ENCODE results near the gene SLC25A27.
A peak's percentile ranks its signal among the peaks of the same experiment; 100 is the strongest.

SLC25A27 gene, protein sequence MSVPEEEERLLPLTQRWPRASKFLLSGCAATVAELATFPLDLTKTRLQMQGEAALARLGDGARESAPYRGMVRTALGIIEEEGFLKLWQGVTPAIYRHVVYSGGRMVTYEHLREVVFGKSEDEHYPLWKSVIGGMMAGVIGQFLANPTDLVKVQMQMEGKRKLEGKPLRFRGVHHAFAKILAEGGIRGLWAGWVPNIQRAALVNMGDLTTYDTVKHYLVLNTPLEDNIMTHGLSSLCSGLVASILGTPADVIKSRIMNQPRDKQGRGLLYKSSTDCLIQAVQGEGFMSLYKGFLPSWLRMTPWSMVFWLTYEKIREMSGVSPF

GRCh38 chr6:46652603-46653438, at the start of gene SLC25A27, which contains the start of gene CYP39A1:
Gene SLC25A27, plus strand, starts transcription at chr6:46652975. Its CDS starts 218 bp downstream, at chr6:46653193.
Gene CYP39A1, minus strand, starts transcription at chr6:46652818. Its CDS starts 236 bp downstream, at chr6:46652582.
- H3K9me3 Mint-ChIP-seq = no peaks in the 10 kb centered on the region
- H3K4me3 Mint-ChIP-seq = peak within 1 kb of the TSS; percentile 82 to 91
- no peaks in the 10 kb centered on the region for H3K36me3 Mint-ChIP-seq
- H3K27ac Mint-ChIP-seq = peak within 1 kb of the TSS; percentile 2
- ATAC-seq (replicated peaks) (peak; percentile 100), DNase-seq (peak; percentile 78)
- peaks cover 11 to 17% of the 10 kb centered on the region in 2 donors for H3K4me1 Mint-ChIP-seq
- peaks cover 33 to 36% of the 10 kb centered on the region in 2 donors for H3K27me3 Mint-ChIP-seq

- no peak overlapping the region for H3K4me3 Mint-ChIP-seq
- H3K27ac Mint-ChIP-seq = no peak overlapping the region
- peaks cover 0 to 4% of the 10 kb centered on the region in 2 donors for H3K4me1 Mint-ChIP-seq
- ATAC-seq (replicated peaks) = peak in 1 of 2 donors; percentile 73
- no peak for DNase-seq
- peaks cover 0 to 9% of the 10 kb centered on the region in 2 donors for H3K27me3 Mint-ChIP-seq
- no peaks in the 10 kb centered on the region for H3K36me3 Mint-ChIP-seq
- H3K9me3 Mint-ChIP-seq = no peaks in the 10 kb centered on the region
Observed at GRCh38 chr6:46605091-46605797, 47.5 kb upstream of the SLC25A27 start.

GRCh38 chr6:46606338-46606737, 46.4 kb upstream of the SLC25A27 start:
- Mint-ChIP-seq H3K27ac (no peak overlapping the region), H3K4me3 (no peak overlapping the region), H3K36me3 (no peaks in the 10 kb centered on the region), H3K9me3 (no peaks in the 10 kb centered on the region), H3K4me1 (peaks cover 0 to 4% of the 10 kb centered on the region in 2 donors), H3K27me3 (peaks cover 0 to 4% of the 10 kb centered on the region in 2 donors)
- ATAC-seq (replicated peaks) (no peak), DNase-seq (no peak)

DNA sequence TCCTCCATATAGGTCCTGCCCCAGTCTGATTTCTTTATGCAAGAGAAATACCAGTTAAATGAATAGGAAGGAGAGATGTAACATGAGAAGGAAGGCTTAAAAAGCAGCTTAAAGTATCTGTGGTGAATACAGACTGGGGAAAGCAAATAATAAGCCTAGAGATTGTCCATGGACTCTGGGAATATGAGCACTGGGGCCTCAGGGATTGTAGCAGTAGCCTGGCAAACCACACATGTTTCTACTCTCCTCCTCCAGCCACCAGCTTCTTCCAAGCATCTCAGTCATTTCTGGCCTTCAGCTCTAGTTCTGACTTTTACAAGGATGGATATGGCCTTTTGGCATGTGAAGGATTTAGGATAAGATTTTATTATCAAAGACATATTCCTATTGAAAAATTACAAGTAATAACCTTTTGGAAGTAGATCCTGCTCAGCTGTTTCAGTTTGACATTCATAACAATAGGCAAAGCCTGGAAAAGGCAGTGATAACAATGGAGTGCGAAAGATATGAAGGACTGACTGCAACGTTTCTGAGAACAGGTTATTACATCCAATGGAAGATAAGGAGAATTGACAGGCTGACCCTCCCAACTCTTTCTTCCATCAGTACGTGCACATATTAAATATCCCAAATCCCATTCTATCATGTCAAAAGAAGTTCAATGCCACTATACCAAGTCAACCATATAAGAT, 41.8 kb upstream of the SLC25A27 start:
- H3K4me3 Mint-ChIP-seq = no peak overlapping the region
- H3K4me1 Mint-ChIP-seq = no peaks in the 10 kb centered on the region
- no peaks in the 10 kb centered on the region for H3K36me3 Mint-ChIP-seq
- no peaks in the 10 kb centered on the region for H3K9me3 Mint-ChIP-seq
- H3K27ac Mint-ChIP-seq = no peak overlapping the region
- H3K27me3 Mint-ChIP-seq = peaks cover 10 to 16% of the 10 kb centered on the region in 2 donors
- DNase-seq = no peak
- ATAC-seq (replicated peaks) = no peak

DNA sequence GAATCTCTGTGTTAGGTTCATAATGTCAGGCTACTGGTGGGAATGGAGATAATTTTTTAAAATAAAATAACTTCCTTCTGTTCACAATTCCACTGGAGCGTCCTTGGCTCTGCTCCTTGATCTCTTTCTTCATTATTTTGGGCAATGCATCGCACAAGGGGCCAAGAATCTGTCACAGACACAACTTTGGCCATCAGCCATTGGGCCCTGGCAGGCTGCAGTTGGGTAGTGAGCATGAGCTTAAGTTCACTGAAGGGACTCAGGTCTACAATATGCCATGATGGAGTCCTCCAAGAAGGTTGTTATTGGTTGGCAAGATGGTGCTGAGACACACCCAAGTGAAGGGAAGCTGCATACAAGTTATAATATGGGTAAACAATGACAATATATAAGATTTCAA, 40.1 kb upstream of the SLC25A27 start:
- H3K27ac Mint-ChIP-seq = no peak overlapping the region
- no peaks in the 10 kb centered on the region for H3K4me1 Mint-ChIP-seq
- H3K36me3 Mint-ChIP-seq = no peaks in the 10 kb centered on the region
- ATAC-seq (replicated peaks) (no peak), DNase-seq (no peak)
- H3K27me3 Mint-ChIP-seq = peaks cover 19% of the 10 kb centered on the region in 2 donors
- no peak overlapping the region for H3K4me3 Mint-ChIP-seq
- H3K9me3 Mint-ChIP-seq = peaks cover 0 to 2% of the 10 kb centered on the region in 2 donors

DNA sequence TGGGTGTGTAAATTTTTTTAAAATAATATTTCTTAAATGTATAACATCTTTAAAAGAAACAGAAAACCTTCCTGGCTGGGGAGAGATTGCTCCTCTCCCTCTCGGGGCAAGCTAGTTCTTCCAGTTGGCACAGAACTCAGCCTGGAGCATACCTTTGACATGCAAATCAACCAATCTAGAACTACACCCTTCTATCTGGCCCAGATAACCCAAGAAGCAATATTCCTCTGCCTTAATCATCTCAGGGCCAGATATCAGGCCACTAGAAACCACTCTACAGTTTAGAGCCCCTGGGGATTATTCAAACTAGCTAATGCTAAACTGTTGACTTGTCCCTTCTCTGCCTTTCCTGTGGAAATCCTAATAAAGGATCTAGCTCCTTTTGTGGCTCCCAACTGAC, 34.0 kb upstream of the SLC25A27 start:
- peaks cover 18 to 19% of the 10 kb centered on the region in 2 donors for H3K27me3 Mint-ChIP-seq
- no peaks in the 10 kb centered on the region for H3K36me3 Mint-ChIP-seq
- no peak overlapping the region for H3K27ac Mint-ChIP-seq
- ATAC-seq (replicated peaks) (no peak), DNase-seq (no peak)
- peaks cover 3 to 5% of the 10 kb centered on the region in 2 donors for H3K9me3 Mint-ChIP-seq
- H3K4me3 Mint-ChIP-seq = no peak overlapping the region
- no peaks in the 10 kb centered on the region for H3K4me1 Mint-ChIP-seq

DNA sequence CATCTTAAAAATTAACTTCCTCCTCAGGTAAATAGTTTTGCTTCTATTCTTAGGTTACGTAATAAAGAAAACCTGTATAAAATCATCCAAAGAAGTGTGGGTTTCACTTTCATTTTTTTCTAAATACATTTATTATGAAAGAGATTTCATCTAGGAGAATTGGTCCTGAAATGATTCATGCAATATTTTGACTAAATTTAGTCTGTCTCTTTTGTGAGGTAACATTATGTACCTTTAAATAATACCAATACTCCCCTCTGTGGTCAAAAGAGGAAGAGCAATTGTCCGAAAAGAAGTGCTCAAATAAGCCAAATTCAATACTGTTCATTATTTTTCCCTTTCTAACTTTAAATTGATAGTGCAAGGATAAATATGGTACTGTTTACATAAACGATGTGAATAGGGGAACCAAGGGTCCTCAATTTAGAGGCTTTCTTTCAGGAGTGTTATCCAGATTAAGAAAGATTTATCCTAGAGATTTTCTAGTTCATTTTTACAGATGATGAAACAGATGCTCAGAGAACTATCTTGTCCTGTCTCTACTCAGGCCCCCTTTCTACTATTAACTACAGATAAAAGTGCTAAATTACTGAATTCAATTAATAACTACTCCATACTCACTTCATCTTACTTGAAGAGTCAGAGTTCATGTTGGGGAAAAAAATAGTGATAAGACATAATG, 26.4 kb upstream of the SLC25A27 start:
- no peak for DNase-seq
- no peak overlapping the region for H3K4me3 Mint-ChIP-seq
- H3K27ac Mint-ChIP-seq = no peak overlapping the region
- peak; percentile 56 to 64 for ATAC-seq (replicated peaks)
- H3K4me1 Mint-ChIP-seq = peaks cover 0 to 1% of the 10 kb centered on the region in 2 donors
- H3K36me3 Mint-ChIP-seq = no peaks in the 10 kb centered on the region
- peaks cover 2 to 9% of the 10 kb centered on the region in 2 donors for H3K27me3 Mint-ChIP-seq
- H3K9me3 Mint-ChIP-seq = no peaks in the 10 kb centered on the region

- no peak for ATAC-seq (replicated peaks)
- Mint-ChIP-seq H3K27me3 (peaks cover 4 to 13% of the 10 kb centered on the region in 2 donors), H3K27ac (no peak overlapping the region), H3K4me3 (no peak overlapping the region), H3K9me3 (no peaks in the 10 kb centered on the region), H3K36me3 (no peaks in the 10 kb centered on the region), H3K4me1 (peaks cover 0 to 1% of the 10 kb centered on the region in 2 donors)
- DNase-seq = no peak
Observed at GRCh38 chr6:46626976-46627375, 25.8 kb upstream of the SLC25A27 start.

GRCh38 chr6:46628498-46628897, 24.3 kb upstream of the SLC25A27 start:
- peaks cover 4 to 13% of the 10 kb centered on the region in 2 donors for H3K27me3 Mint-ChIP-seq
- H3K27ac Mint-ChIP-seq = no peak overlapping the region
- H3K36me3 Mint-ChIP-seq = no peaks in the 10 kb centered on the region
- peaks cover 0 to 1% of the 10 kb centered on the region in 2 donors for H3K4me1 Mint-ChIP-seq
- DNase-seq = no peak
- H3K4me3 Mint-ChIP-seq = no peak overlapping the region
- no peaks in the 10 kb centered on the region for H3K9me3 Mint-ChIP-seq
- no peak for ATAC-seq (replicated peaks)

GRCh38 chr6:46628976-46629375, 23.8 kb upstream of the SLC25A27 start:
- Mint-ChIP-seq H3K27me3 (peaks cover 4 to 13% of the 10 kb centered on the region in 2 donors), H3K27ac (no peak overlapping the region), H3K4me3 (no peak overlapping the region), H3K4me1 (peaks cover 0 to 1% of the 10 kb centered on the region in 2 donors), H3K36me3 (no peaks in the 10 kb centered on the region), H3K9me3 (no peaks in the 10 kb centered on the region)
- no peak for ATAC-seq (replicated peaks)
- no peak for DNase-seq

- DNase-seq (no peak), ATAC-seq (replicated peaks) (no peak)
- Mint-ChIP-seq H3K27ac (no peak overlapping the region), H3K9me3 (no peaks in the 10 kb centered on the region), H3K36me3 (no peaks in the 10 kb centered on the region), H3K27me3 (peaks cover 4 to 13% of the 10 kb centered on the region in 2 donors), H3K4me1 (peaks cover 0 to 1% of the 10 kb centered on the region in 2 donors), H3K4me3 (no peak overlapping the region)
Observed at GRCh38 chr6:46629691-46630090, 23.1 kb upstream of the SLC25A27 start.

DNA sequence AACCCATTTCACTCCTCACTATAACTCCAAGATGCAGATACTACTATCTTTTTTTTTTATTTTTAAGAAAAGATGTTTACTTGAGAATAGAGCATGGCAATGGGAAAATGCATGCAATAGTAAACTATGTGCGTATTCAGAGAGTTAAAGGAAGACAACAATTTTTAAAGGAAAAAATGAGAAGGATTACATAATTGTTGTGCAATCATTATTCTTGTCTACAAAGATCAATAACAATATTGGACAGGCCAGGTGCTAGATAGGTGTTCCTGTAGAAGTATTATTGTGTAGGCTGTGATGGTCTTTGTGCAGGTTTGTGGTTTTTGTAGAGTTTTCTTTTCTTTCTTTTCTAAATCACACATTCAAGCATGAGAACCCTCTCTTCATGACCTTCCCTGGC, 20.7 kb upstream of the SLC25A27 start:
- Mint-ChIP-seq H3K4me3 (no peak overlapping the region), H3K36me3 (no peaks in the 10 kb centered on the region), H3K27me3 (peaks cover 9 to 13% of the 10 kb centered on the region in 2 donors), H3K9me3 (no peaks in the 10 kb centered on the region), H3K27ac (no peak overlapping the region), H3K4me1 (no peaks in the 10 kb centered on the region)
- ATAC-seq (replicated peaks) (no peak), DNase-seq (no peak)

GRCh38 chr6:46635462-46635861, 17.3 kb upstream of the SLC25A27 start:
- DNase-seq = no peak

More at GRCh38 chr6:46635462-46635861, 17.3 kb upstream of the SLC25A27 start:
- H3K9me3 Mint-ChIP-seq = no peaks in the 10 kb centered on the region
- H3K4me3 Mint-ChIP-seq = no peak overlapping the region
- H3K27ac Mint-ChIP-seq = no peak overlapping the region
- no peak for ATAC-seq (replicated peaks)
- H3K27me3 Mint-ChIP-seq = peaks cover 21 to 23% of the 10 kb centered on the region in 2 donors
- no peaks in the 10 kb centered on the region for H3K36me3 Mint-ChIP-seq
- peaks cover 0 to 2% of the 10 kb centered on the region in 2 donors for H3K4me1 Mint-ChIP-seq
